GM23338 (cell line): ENCODE data around the gene MCM3. TPM values are rescaled to one million over a fixed set of nuclear protein-coding genes. Genes with fewer than 3 reads are reported as not detected.

ENCODE experiments used
- ATAC-seq: fragments of 200-7000 bp; cut with Tn5 transposase; 3 replicates; pipeline ENCODE4 v1.9.1; 2020
- DNase-seq: peaks from one replicate; pipeline ENCODE4 v3.0.0-alpha.2; 2015; ENCODE audit warnings: low spot score
- H2AFZ ChIP-seq: fragments of 200-600 bp; sonication (generic); 2 replicates; pipeline ENCODE4 v1.8.0; 2016; ENCODE audit warnings: antibody characterized with exemption, mild to moderate bottlenecking, moderate library complexity
- H3F3A ChIP-seq: fragments of 200-600 bp; sonication (generic); replicated peaks from 2 replicates; pipeline ENCODE4 v1.8.0; 2017; ENCODE audit warnings: antibody characterized with exemption, mixed run types, low read depth
- H3K27ac ChIP-seq: fragments of 200-600 bp; sonication (generic); 2 replicates; pipeline ENCODE4 v1.6.1; 2016; ENCODE audit warnings: low read depth
- H3K27me3 ChIP-seq: fragments of 200-600 bp; sonication (generic); 2 replicates; pipeline ENCODE4 v1.8.0; 2016; ENCODE audit warnings: mild to moderate bottlenecking, mixed run types, moderate library complexity; ENCODE audit not compliant: insufficient read depth
- H3K36me3 ChIP-seq: fragments of 200-600 bp; sonication (generic); 2 replicates; pipeline ENCODE4 v1.8.0; 2016; ENCODE audit warnings: mild to moderate bottlenecking; ENCODE audit not compliant: insufficient read depth
- H3K4me1 ChIP-seq: fragments of 200-600 bp; sonication (generic); 2 replicates; pipeline ENCODE4 v1.8.0; 2016; ENCODE audit warnings: mild to moderate bottlenecking, moderate library complexity; ENCODE audit not compliant: insufficient read depth
- H3K4me2 ChIP-seq: fragments of 200-600 bp; sonication (generic); 2 replicates; pipeline ENCODE4 v1.7.1; 2017; ENCODE audit warnings: mixed run types
- H3K4me3 ChIP-seq: fragments of 200-600 bp; sonication (generic); 2 replicates; pipeline ENCODE4 v1.6.1; 2016; ENCODE audit warnings: mixed run types
- H3K79me2 ChIP-seq: fragments of 200-600 bp; sonication (generic); replicated peaks from 2 replicates; pipeline ENCODE4 v1.8.0; 2017; ENCODE audit warnings: mild to moderate bottlenecking; ENCODE audit not compliant: insufficient read depth
- H3K9me2 ChIP-seq: fragments of 200-600 bp; sonication (generic); 2 replicates; pipeline ENCODE4 v1.8.0; 2017; ENCODE audit not compliant: insufficient read depth
- H4K20me1 ChIP-seq: fragments of 200-600 bp; sonication (generic); replicated peaks from 2 replicates; pipeline ENCODE4 v1.8.0; 2017; ENCODE audit warnings: mild to moderate bottlenecking; ENCODE audit not compliant: insufficient read depth
- H3K27ac Mint-ChIP-seq: 2 replicates; pipeline ENCODE4 v1.8.0; 2020; ENCODE audit warnings: inconsistent platforms, mild to moderate bottlenecking, moderate library complexity, mixed read lengths
- H3K27me3 Mint-ChIP-seq: 3 replicates; pipeline ENCODE4 v1.8.0; 2022; ENCODE audit warnings: low read depth, mild to moderate bottlenecking, moderate library complexity, mixed read lengths, inconsistent platforms; ENCODE audit not compliant: insufficient read depth, poor library complexity
- H3K36me3 Mint-ChIP-seq: 3 replicates; pipeline ENCODE4 v1.8.0; 2021; ENCODE audit warnings: low read depth, mild to moderate bottlenecking, inconsistent platforms, moderate library complexity, mixed read lengths
- H3K4me1 Mint-ChIP-seq: 3 replicates; pipeline ENCODE4 v1.8.0; 2020; ENCODE audit warnings: mild to moderate bottlenecking, inconsistent platforms, mixed read lengths
- H3K4me3 Mint-ChIP-seq: 3 replicates; pipeline ENCODE4 v1.8.0; 2021; ENCODE audit warnings: moderate library complexity, mild to moderate bottlenecking, inconsistent platforms, mixed read lengths
- H3K9me3 Mint-ChIP-seq: 3 replicates; pipeline ENCODE4 v1.8.0; 2020; ENCODE audit warnings: moderate library complexity, mild to moderate bottlenecking, inconsistent platforms, mixed read lengths
- CREB1 ChIP-seq: fragments of 250-450 bp; sonication (Bioruptor Pico); IDR thresholded peaks from 2 replicates; pipeline ENCODE4 v1.5.0; 2020; ENCODE audit warnings: low read depth, mild to moderate bottlenecking, moderate library complexity
- EZH2phosphoT487 ChIP-seq: fragments of 200-600 bp; sonication (generic); IDR thresholded peaks from one replicate; pipeline ENCODE4 v1.8.1; 2018; ENCODE audit warnings: antibody characterized with exemption; ENCODE audit not compliant: unreplicated experiment
- STAT1 ChIP-seq: IDR thresholded peaks from one replicate; pipeline ENCODE4 v1.6.1; 2016; ENCODE audit warnings: antibody characterized with exemption; ENCODE audit not compliant: unreplicated experiment
- ZNF114 ChIP-seq: fragments of 250-450 bp; sonication (Bioruptor Pico); IDR thresholded peaks from 2 replicates; pipeline ENCODE4 v1.5.0; 2020; ENCODE audit warnings: mild to moderate bottlenecking, moderate library complexity
- ZNF331 ChIP-seq: fragments of 250-450 bp; sonication (Bioruptor Pico); IDR thresholded peaks from 2 replicates; pipeline ENCODE4 v1.5.0; 2020; ENCODE audit warnings: low read depth, mild to moderate bottlenecking, moderate library complexity
- ZNF462 ChIP-seq: fragments of 250-450 bp; sonication (Bioruptor Pico); IDR thresholded peaks from 2 replicates; pipeline ENCODE4 v1.5.0; 2020; ENCODE audit warnings: mild to moderate bottlenecking, moderate library complexity
- polyA plus RNA-seq: library from polyadenylated mRNA; unstranded; fragments of >200 nt; fragmentation: Nextera tagmentation; extraction: Ambion mirVana; gene quantifications from 2 replicates; pipeline ENCODE4 v1.2.1, GENCODE V29; 2016
- total RNA-seq: library from RNA; depleted of rRNA; stranded (reverse); fragments of >200 nt; shearing (Covaris generic); gene quantifications from 2 replicates; pipeline ENCODE4 v1.2.3, GENCODE V29; 2014

Gene MCM3
- total and polyA plus RNA-seq, 2 experiments from 2014 or later = 157 to 369 TPM

- TF ChIP-seq ZNF462 (CRISPR knock-in tag) (no peak), EZH2phosphoT487 (no peak), ZNF114 (no peak)
Measured at GRCh38 chr6:52293067-52293466, 8.5 kb upstream of the MCM3 start (continued).

- no peak overlapping the region for H3K4me2 ChIP-seq
- H3K27me3 ChIP-seq = no peaks in the 10 kb centered on the region
- H2AFZ ChIP-seq = no peak overlapping the region
- H3K4me1 ChIP-seq = peaks cover 14% of the 10 kb centered on the region; the same call in 1 of the 2 replicates
- peaks cover 2% of the 10 kb centered on the region for H3K27me3 Mint-ChIP-seq
- peaks cover 7% of the 10 kb centered on the region for H3K4me1 Mint-ChIP-seq
- H3K9me3 Mint-ChIP-seq = peaks cover 3% of the 10 kb centered on the region; the same call in 1 of the 3 replicates
- H3K36me3 Mint-ChIP-seq = peaks cover 3% of the 10 kb centered on the region; the same call in 2 of the 3 replicates
- H3K36me3 ChIP-seq = no peaks in the 10 kb centered on the region
- no peak overlapping the region for H3K27ac ChIP-seq
- H3K27ac Mint-ChIP-seq = no peak overlapping the region
- H3K79me2 ChIP-seq = peaks cover 5% of the 10 kb centered on the region
- H3K4me3 Mint-ChIP-seq = no peak overlapping the region
- DNase-seq = no peak
- H4K20me1 ChIP-seq = no peaks in the 10 kb centered on the region
- no peak for TF ChIP-seq ZNF462 (CRISPR knock-in tag)
- TF ChIP-seq ZNF331 = no peak
- TF ChIP-seq CREB1 (CRISPR knock-in tag) = no peak
- no peak for TF ChIP-seq STAT1
- H3K9me2 ChIP-seq = 0 out of 2 replicates have a peak, but pooled peaks cover 3% of the 10 kb centered on the region
- no peaks in the 10 kb centered on the region for H3F3A ChIP-seq
- ATAC-seq = no peak
- no peak overlapping the region for H3K4me3 ChIP-seq
Measured at GRCh38 chr6:52288841-52289240, 4.3 kb upstream of the MCM3 start.
